ENCODE measurements around the gene PKD1. TPM values are rescaled to one million over a fixed set of nuclear protein-coding genes. Genes with fewer than 3 reads are reported as not detected.

PKD1 gene
- total RNA-seq, 1 donor from 2014 or later: 70.0 TPM

- Mint-ChIP-seq H3K9me3 (ENCODE audit: unreplicated experiment) (no peaks in the 10 kb centered on the region), H3K27me3 (ENCODE audit: unreplicated experiment) (peaks cover 5% of the 10 kb centered on the region), H3K4me3 (ENCODE audit: unreplicated experiment) (no peak overlapping the region), H3K36me3 (ENCODE audit: low read depth, unreplicated experiment) (peaks cover 14% of the 10 kb centered on the region), H3K4me1 (ENCODE audit: unreplicated experiment) (peaks cover 20% of the 10 kb centered on the region), H3K27ac (ENCODE audit: unreplicated experiment) (peak overlapping the region; percentile 95)
- DNase-seq (ENCODE audit: low spot score): no peak
- no peak for TF ChIP-seq CTCF (IDR thresholded peaks at IDR 0.05; ENCODE audit: unreplicated experiment)
Observed at GRCh38 chr16:2170587-2171435, 35.1 kb upstream of the PKD1 start.

GRCh38 chr16:2170080-2170479 lies 34.4 kb upstream of the PKD1 start:
- H3K36me3 Mint-ChIP-seq (ENCODE audit: low read depth, unreplicated experiment): peaks cover 17% of the 10 kb centered on the region
- peaks cover 5% of the 10 kb centered on the region for H3K27me3 Mint-ChIP-seq (ENCODE audit: unreplicated experiment)
- no peak overlapping the region for H3K4me3 Mint-ChIP-seq (ENCODE audit: unreplicated experiment)
- peak; percentile 85 for DNase-seq (ENCODE audit: low spot score)
- TF ChIP-seq CTCF (IDR thresholded peaks at IDR 0.05; ENCODE audit: unreplicated experiment): no peak
- peaks cover 20% of the 10 kb centered on the region for H3K4me1 Mint-ChIP-seq (ENCODE audit: unreplicated experiment)
- H3K9me3 Mint-ChIP-seq (ENCODE audit: unreplicated experiment): no peaks in the 10 kb centered on the region
- peak overlapping the region; percentile 99 for H3K27ac Mint-ChIP-seq (ENCODE audit: unreplicated experiment)

- peaks cover 7% of the 10 kb centered on the region for H3K36me3 Mint-ChIP-seq (ENCODE audit: low read depth, unreplicated experiment)
- peaks cover 17% of the 10 kb centered on the region for H3K4me1 Mint-ChIP-seq (ENCODE audit: unreplicated experiment)
- H3K9me3 Mint-ChIP-seq (ENCODE audit: unreplicated experiment): no peaks in the 10 kb centered on the region
- H3K27me3 Mint-ChIP-seq (ENCODE audit: unreplicated experiment): no peaks in the 10 kb centered on the region
- no peak for DNase-seq (ENCODE audit: low spot score)
- no peak for TF ChIP-seq CTCF (IDR thresholded peaks at IDR 0.05; ENCODE audit: unreplicated experiment)
- H3K27ac Mint-ChIP-seq (ENCODE audit: unreplicated experiment): no peak overlapping the region
- H3K4me3 Mint-ChIP-seq (ENCODE audit: unreplicated experiment): no peak overlapping the region
Observed at GRCh38 chr16:2167068-2167638, 31.5 kb upstream of the PKD1 start.

DNA sequence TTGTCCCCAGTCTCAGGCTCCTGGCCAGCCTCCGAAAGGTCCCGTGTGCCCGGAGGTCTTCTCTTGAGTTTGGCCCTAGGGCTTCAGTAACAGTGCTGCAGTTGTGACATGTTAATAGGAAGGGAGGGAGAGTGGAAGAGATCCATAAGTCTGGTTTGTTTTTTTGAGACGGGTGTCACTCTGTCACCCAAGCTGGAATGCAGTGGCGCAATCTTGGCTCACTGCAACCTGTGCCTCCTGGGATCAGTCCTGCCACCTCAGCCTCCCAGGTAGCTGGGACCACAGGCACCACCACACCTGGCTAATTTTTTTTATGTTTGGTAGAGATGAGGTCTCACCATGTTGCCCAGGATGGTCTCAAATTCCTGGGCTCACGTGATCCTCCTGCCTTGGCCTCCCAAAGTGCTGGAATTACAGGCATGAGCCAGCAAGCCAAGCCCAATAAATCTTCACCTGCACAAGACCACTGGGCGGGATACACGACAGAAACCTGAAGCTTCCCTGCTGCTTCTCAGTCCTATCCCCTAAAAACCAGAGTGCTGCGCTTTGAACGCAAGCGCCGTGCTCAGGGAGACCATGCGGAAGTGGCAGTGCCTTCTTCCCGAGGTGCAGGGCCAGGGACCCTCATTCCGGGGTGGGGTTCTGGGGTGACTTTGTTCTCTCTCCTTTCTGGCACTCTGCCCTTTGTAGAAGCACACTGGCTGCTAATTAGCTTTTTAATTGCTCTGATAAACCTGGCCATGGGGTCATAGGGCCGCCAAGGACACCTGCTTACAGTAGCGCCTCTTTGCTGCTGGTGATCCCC lies 30.8 kb upstream of the PKD1 start:
- H3K27me3 Mint-ChIP-seq (ENCODE audit: unreplicated experiment): no peaks in the 10 kb centered on the region
- peaks cover 13% of the 10 kb centered on the region for H3K4me1 Mint-ChIP-seq (ENCODE audit: unreplicated experiment)
- no peaks in the 10 kb centered on the region for H3K9me3 Mint-ChIP-seq (ENCODE audit: unreplicated experiment)
- DNase-seq (ENCODE audit: low spot score): no peak
- peak overlapping the region; percentile 67 for H3K27ac Mint-ChIP-seq (ENCODE audit: unreplicated experiment)
- peak overlapping the region; percentile 65 for H3K4me3 Mint-ChIP-seq (ENCODE audit: unreplicated experiment)
- TF ChIP-seq CTCF (IDR thresholded peaks at IDR 0.05; ENCODE audit: unreplicated experiment): no peak
- H3K36me3 Mint-ChIP-seq (ENCODE audit: low read depth, unreplicated experiment): peaks cover 7% of the 10 kb centered on the region
